A549 (cell line): ENCODE measurements around the gene DBNDD2. TPM values are rescaled to one million over a fixed set of nuclear protein-coding genes. Genes with fewer than 3 reads are reported as not detected.
A peak's percentile ranks its signal among the peaks of the same experiment; 100 is the strongest.

Experiments
- BHLHE40 ChIP-seq: IDR thresholded peaks from 2 replicates; pipeline ENCODE4 v1.6.1; 2012; ENCODE audit warnings: low read depth, low read length, inconsistent platforms
- CBX8 ChIP-seq: fragments of 200-600 bp; sonication (generic); IDR thresholded peaks from 2 replicates; pipeline ENCODE4 v1.6.1; 2016
- CEBPB ChIP-seq, 2 experiments: fragments of >200 bp in 1 of 2; sonication (Bioruptor Twin) in 1 of 2; formaldehyde crosslinking in 1 of 2; IDR thresholded peaks; 2 replicates each; pipeline ENCODE4 v1.6.1; 2012 to 2016
- CHD2 ChIP-seq: fragments of 150-350 bp; IDR thresholded peaks from 2 replicates; pipeline ENCODE4 v1.6.1; 2014; ENCODE audit warnings: low read length; ENCODE audit not compliant: partially characterized antibody
- EHF ChIP-seq: fragments of 250-450 bp; sonication (Bioruptor Pico); IDR thresholded peaks from 2 replicates; pipeline ENCODE4 v1.5.0; 2020; ENCODE audit warnings: mild to moderate bottlenecking
- EP300 ChIP-seq, 2 experiments: fragments of >200 bp; sonication (Bioruptor Twin); formaldehyde crosslinking; IDR thresholded peaks; 2 replicates in 1 of 2; 3 replicates in 1 of 2; pipeline ENCODE4 v1.6.1; 2016 to 2017
- GATA3 ChIP-seq: IDR thresholded peaks from 2 replicates; pipeline ENCODE4 v1.6.1; 2012; ENCODE audit warnings: borderline replicate concordance
- HDAC2 ChIP-seq: fragments of 200-600 bp; sonication (generic); IDR thresholded peaks from 2 replicates; pipeline ENCODE4 v1.6.1; 2016
- HOXB13 ChIP-seq: fragments of 250-450 bp; sonication (Bioruptor Pico); IDR thresholded peaks from 2 replicates; pipeline ENCODE4 v1.5.0; 2020; ENCODE audit warnings: low read depth, mild to moderate bottlenecking, moderate library complexity
- JUNB ChIP-seq: fragments of >200 bp; sonication (Bioruptor Twin); formaldehyde crosslinking; IDR thresholded peaks from 2 replicates; pipeline ENCODE4 v1.6.1; 2016
- KDM1A ChIP-seq: fragments of 200-600 bp; sonication (generic); IDR thresholded peaks from 2 replicates; pipeline ENCODE4 v1.6.1; 2016; ENCODE audit warnings: low read depth, mild to moderate bottlenecking
- KDM5A ChIP-seq: fragments of 200-600 bp; sonication (generic); IDR thresholded peaks from 2 replicates; pipeline ENCODE4 v1.6.1; 2016; ENCODE audit warnings: antibody characterized with exemption, mild to moderate bottlenecking
- MYC ChIP-seq: IDR thresholded peaks from 2 replicates; pipeline ENCODE4 v1.6.1; 2012; ENCODE audit warnings: mild to moderate bottlenecking, inconsistent platforms, low read length, improper control_type of control experiment, borderline replicate concordance
- NFE2L2 ChIP-seq: fragments of 150-350 bp; conservative IDR thresholded peaks from 2 replicates; pipeline ENCODE4 v1.6.1; 2014; ENCODE audit warnings: low read length
- NPAS2 ChIP-seq: fragments of 250-450 bp; sonication (Bioruptor Pico); IDR thresholded peaks from 2 replicates; pipeline ENCODE4 v1.8.0; 2022; ENCODE audit warnings: mild to moderate bottlenecking, moderate library complexity, borderline replicate concordance
- NR3C1 ChIP-seq: fragments of >200 bp; sonication (Bioruptor Twin); formaldehyde crosslinking; IDR thresholded peaks from 3 replicates; pipeline ENCODE4 v1.6.1; 2017
- PHF8 ChIP-seq: fragments of 200-600 bp; sonication (generic); IDR thresholded peaks from 2 replicates; pipeline ENCODE4 v1.6.1; 2016; ENCODE audit warnings: low read depth, mild to moderate bottlenecking, antibody characterized with exemption, moderate library complexity, borderline replicate concordance
- POLR2A ChIP-seq: IDR thresholded peaks from 2 replicates; pipeline ENCODE4 v1.6.1; 2012; ENCODE audit warnings: mild to moderate bottlenecking, low read length
- RCOR1 ChIP-seq: fragments of 150-350 bp; IDR thresholded peaks from 2 replicates; pipeline ENCODE4 v1.6.1; 2014; ENCODE audit warnings: antibody characterized with exemption, low read length, low read depth
- RFX5 ChIP-seq: fragments of 450-650 bp; IDR thresholded peaks from 2 replicates; pipeline ENCODE4 v1.7.1; 2014; ENCODE audit warnings: antibody characterized with exemption, mild to moderate bottlenecking, moderate library complexity
- SMC3 ChIP-seq: fragments of >200 bp; sonication (Bioruptor Twin); formaldehyde crosslinking; IDR thresholded peaks from 3 replicates; pipeline ENCODE4 v1.6.1; 2018; ENCODE audit warnings: inconsistent platforms
- TP53 ChIP-seq: fragments of 250-450 bp; sonication (Bioruptor Pico); IDR thresholded peaks from 2 replicates; pipeline ENCODE4 v1.5.0; 2021; ENCODE audit warnings: mild to moderate bottlenecking, moderate library complexity
- ZFP36 ChIP-seq: fragments of 450-650 bp; IDR thresholded peaks from 2 replicates; pipeline ENCODE4 v1.6.1; 2014; ENCODE audit warnings: borderline replicate concordance; ENCODE audit not compliant: partially characterized antibody
- ZNF302 ChIP-seq: fragments of 250-450 bp; sonication (Bioruptor Pico); IDR thresholded peaks from 2 replicates; pipeline ENCODE4 v1.9.0; 2021; ENCODE audit warnings: inconsistent platforms, mild to moderate bottlenecking, moderate library complexity
- polyA plus RNA-seq, 4 experiments: library from polyadenylated mRNA; depleted of rRNA in 3 of 4; stranded (reverse); fragments of >200 nt; fragmentation: RNase III in 1 of 4; extraction: RNeasy Plus Mini Kit Qiagen cat#74134 plus additional on column Dnase treatment in 1 of 4; gene quantifications; 2 replicates in 3 of 4; 3 replicates in 1 of 4; pipeline ENCODE4 v1.2.3, GENCODE V29; 2011 to 2017
- TF ChIP-seq, protein P1 (sequence below): fragments of >200 bp; sonication (Bioruptor Twin); formaldehyde crosslinking; IDR thresholded peaks from 3 replicates; pipeline ENCODE4 v1.5.1; 2016
- TF ChIP-seq, protein P2 (sequence below): IDR thresholded peaks from 2 replicates; pipeline ENCODE4 v1.6.1; 2012
- TF ChIP-seq, protein P3 (sequence below): fragments of 150-350 bp; IDR thresholded peaks from 2 replicates; pipeline ENCODE4 v1.6.1; 2014; ENCODE audit warnings: low read depth, mild to moderate bottlenecking, low read length
- TF ChIP-seq, protein P4 (sequence below): fragments of 250-450 bp; sonication (Bioruptor Pico); IDR thresholded peaks from 2 replicates; pipeline ENCODE4 v1.5.0; 2020; ENCODE audit warnings: low read depth, mild to moderate bottlenecking, moderate library complexity
- TF ChIP-seq, protein P5 (sequence below): fragments of 450-650 bp; IDR thresholded peaks from 2 replicates; pipeline ENCODE4 v1.6.1; 2014; ENCODE audit warnings: antibody characterized with exemption

The DBNDD2 gene
- polyA plus RNA-seq, 2 of the 4 experiments (the other 2 are of a cell fraction), result 6.5 to 20.9 TPM

DNA sequence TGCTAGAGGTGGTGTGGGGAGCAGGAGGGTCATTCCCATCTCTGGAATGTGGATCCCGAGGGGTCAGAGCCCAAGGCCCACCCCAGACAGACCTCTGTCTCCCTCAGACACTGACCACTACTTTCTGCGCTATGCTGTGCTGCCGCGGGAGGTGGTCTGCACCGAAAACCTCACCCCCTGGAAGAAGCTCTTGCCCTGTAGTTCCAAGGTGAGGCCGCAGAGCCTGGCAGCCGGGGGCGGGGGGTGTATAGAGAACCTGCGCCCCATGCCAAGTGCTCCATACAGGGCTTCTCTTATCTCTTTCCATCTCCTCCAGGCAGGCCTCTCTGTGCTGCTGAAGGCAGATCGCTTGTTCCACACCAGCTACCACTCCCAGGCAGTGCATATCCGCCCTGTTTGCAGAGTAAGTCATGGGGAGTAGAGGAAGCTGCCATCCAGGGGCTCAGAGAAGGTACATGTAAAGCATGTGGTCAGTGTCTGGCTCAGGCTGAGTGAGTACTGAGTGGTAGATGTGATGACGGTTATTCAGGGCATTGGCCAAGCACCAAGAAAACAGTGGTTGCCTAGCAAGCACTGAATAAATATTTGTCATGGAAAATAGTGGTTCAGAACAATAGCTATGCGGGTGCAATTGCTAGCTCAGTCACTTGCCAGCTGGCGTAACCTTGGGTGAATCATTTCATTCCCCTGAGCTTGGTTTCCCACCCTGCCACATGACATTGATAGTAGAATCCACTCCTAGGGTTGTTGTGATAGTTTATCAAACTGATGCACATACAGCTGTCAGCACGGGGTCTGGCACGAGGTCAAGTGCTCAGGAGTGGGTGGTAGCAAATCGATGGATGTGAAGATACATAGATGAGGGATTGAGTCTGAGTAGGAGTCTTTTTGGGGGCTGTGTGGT lies 11.4 kb downstream of the DBNDD2 start (continued):
- TF ChIP-seq, protein P1, sequence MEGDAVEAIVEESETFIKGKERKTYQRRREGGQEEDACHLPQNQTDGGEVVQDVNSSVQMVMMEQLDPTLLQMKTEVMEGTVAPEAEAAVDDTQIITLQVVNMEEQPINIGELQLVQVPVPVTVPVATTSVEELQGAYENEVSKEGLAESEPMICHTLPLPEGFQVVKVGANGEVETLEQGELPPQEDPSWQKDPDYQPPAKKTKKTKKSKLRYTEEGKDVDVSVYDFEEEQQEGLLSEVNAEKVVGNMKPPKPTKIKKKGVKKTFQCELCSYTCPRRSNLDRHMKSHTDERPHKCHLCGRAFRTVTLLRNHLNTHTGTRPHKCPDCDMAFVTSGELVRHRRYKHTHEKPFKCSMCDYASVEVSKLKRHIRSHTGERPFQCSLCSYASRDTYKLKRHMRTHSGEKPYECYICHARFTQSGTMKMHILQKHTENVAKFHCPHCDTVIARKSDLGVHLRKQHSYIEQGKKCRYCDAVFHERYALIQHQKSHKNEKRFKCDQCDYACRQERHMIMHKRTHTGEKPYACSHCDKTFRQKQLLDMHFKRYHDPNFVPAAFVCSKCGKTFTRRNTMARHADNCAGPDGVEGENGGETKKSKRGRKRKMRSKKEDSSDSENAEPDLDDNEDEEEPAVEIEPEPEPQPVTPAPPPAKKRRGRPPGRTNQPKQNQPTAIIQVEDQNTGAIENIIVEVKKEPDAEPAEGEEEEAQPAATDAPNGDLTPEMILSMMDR, result no peak
- no peak for TF ChIP-seq PHF8
- TF ChIP-seq EHF, result no peak
- no peak for TF ChIP-seq MYC
- TF ChIP-seq, protein P2, sequence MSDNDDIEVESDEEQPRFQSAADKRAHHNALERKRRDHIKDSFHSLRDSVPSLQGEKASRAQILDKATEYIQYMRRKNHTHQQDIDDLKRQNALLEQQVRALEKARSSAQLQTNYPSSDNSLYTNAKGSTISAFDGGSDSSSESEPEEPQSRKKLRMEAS, result peak; percentile 58
- no peak for TF ChIP-seq CBX8
- TF ChIP-seq, protein P3, sequence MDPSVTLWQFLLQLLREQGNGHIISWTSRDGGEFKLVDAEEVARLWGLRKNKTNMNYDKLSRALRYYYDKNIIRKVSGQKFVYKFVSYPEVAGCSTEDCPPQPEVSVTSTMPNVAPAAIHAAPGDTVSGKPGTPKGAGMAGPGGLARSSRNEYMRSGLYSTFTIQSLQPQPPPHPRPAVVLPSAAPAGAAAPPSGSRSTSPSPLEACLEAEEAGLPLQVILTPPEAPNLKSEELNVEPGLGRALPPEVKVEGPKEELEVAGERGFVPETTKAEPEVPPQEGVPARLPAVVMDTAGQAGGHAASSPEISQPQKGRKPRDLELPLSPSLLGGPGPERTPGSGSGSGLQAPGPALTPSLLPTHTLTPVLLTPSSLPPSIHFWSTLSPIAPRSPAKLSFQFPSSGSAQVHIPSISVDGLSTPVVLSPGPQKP, result no peak
- no peak for TF ChIP-seq HDAC2
- TF ChIP-seq GATA3, result peak; percentile 49; the same call in 1 of the 2 replicates
- no peak for TF ChIP-seq NR3C1
- TF ChIP-seq CHD2, result no peak
- no peak for TF ChIP-seq ZFP36
- TF ChIP-seq NPAS2 (CRISPR knock-in tag), result no peak
- no peak for TF ChIP-seq KDM5A
- TF ChIP-seq, protein P4, sequence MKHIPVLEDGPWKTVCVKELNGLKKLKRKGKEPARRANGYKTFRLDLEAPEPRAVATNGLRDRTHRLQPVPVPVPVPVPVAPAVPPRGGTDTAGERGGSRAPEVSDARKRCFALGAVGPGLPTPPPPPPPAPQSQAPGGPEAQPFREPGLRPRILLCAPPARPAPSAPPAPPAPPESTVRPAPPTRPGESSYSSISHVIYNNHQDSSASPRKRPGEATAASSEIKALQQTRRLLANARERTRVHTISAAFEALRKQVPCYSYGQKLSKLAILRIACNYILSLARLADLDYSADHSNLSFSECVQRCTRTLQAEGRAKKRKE (CRISPR knock-in tag), result no peak
- TF ChIP-seq TP53 (CRISPR knock-in tag), result no peak
- TF ChIP-seq JUNB, result peak; percentile 53
- no peak for TF ChIP-seq NFE2L2
- no peak for TF ChIP-seq HOXB13 (CRISPR knock-in tag)
- TF ChIP-seq RFX5, result no peak
- TF ChIP-seq KDM1A, result no peak
- TF ChIP-seq ZNF302 (CRISPR knock-in tag), result no peak
- TF ChIP-seq SMC3, result no peak
- TF ChIP-seq, protein P5, sequence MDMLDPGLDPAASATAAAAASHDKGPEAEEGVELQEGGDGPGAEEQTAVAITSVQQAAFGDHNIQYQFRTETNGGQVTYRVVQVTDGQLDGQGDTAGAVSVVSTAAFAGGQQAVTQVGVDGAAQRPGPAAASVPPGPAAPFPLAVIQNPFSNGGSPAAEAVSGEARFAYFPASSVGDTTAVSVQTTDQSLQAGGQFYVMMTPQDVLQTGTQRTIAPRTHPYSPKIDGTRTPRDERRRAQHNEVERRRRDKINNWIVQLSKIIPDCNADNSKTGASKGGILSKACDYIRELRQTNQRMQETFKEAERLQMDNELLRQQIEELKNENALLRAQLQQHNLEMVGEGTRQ, result peak; percentile 32; the same call in 1 of the 2 replicates
- TF ChIP-seq EP300 (IDR thresholded peaks at IDR 0.05), result no peak
- TF ChIP-seq CEBPB (IDR thresholded peaks at IDR 0.05), result peak in 1 of 2 experiments; percentile 46; a peak in 1 of 4 replicates
- TF ChIP-seq POLR2A, result no peak
- TF ChIP-seq BHLHE40, result no peak
- no peak for TF ChIP-seq RCOR1
